ENCODE measurements around the gene PLEKHJ1.

Gene PLEKHJ1

DNA sequence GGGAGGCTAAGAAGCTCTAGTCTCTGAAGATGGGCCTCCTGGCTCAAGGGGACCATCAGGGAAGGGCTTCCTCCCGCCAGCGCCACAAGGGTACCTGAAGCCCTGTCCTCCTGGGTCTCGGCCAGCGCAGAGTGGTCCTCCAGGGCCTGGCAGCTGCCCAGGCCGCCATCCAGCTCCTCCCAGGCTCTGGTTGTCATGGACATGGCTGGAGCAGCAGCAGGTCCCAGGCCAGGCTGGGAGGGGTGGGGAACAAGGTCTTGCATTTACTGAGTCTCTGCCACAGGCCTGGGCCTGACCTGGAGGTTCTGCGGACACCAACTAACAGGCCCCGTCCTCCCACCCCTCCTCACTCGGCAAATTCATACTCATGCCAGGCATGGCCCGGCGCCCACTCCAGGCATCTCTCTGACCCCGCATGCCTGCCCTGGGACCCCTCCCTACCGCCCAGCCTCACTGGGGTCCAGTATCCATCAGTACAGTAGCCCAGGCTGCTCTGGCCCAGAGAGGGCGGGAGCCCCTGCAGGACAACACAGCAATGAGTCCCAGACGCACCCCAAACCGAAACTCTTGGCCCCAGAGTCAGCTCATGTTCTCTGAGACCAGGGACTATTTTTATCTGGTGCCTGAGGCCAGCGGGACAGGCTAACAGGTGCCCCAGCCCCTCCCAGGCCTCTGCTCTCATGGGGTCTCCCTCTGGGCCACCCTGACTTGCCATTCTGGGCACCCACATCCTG, 19.1 kb upstream of the PLEKHJ1 start:
- TF ChIP-seq, protein P1, sequence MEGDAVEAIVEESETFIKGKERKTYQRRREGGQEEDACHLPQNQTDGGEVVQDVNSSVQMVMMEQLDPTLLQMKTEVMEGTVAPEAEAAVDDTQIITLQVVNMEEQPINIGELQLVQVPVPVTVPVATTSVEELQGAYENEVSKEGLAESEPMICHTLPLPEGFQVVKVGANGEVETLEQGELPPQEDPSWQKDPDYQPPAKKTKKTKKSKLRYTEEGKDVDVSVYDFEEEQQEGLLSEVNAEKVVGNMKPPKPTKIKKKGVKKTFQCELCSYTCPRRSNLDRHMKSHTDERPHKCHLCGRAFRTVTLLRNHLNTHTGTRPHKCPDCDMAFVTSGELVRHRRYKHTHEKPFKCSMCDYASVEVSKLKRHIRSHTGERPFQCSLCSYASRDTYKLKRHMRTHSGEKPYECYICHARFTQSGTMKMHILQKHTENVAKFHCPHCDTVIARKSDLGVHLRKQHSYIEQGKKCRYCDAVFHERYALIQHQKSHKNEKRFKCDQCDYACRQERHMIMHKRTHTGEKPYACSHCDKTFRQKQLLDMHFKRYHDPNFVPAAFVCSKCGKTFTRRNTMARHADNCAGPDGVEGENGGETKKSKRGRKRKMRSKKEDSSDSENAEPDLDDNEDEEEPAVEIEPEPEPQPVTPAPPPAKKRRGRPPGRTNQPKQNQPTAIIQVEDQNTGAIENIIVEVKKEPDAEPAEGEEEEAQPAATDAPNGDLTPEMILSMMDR (IDR thresholded peaks at IDR 0.05; ENCODE audit: control insufficient read depth, extremely low read depth, insufficient read depth): no peak
- no peak overlapping the region for H3K4me3 ChIP-seq (ENCODE audit: low read depth, low read length)
- no peak for DNase-seq (ENCODE audit: low read depth)

DNA sequence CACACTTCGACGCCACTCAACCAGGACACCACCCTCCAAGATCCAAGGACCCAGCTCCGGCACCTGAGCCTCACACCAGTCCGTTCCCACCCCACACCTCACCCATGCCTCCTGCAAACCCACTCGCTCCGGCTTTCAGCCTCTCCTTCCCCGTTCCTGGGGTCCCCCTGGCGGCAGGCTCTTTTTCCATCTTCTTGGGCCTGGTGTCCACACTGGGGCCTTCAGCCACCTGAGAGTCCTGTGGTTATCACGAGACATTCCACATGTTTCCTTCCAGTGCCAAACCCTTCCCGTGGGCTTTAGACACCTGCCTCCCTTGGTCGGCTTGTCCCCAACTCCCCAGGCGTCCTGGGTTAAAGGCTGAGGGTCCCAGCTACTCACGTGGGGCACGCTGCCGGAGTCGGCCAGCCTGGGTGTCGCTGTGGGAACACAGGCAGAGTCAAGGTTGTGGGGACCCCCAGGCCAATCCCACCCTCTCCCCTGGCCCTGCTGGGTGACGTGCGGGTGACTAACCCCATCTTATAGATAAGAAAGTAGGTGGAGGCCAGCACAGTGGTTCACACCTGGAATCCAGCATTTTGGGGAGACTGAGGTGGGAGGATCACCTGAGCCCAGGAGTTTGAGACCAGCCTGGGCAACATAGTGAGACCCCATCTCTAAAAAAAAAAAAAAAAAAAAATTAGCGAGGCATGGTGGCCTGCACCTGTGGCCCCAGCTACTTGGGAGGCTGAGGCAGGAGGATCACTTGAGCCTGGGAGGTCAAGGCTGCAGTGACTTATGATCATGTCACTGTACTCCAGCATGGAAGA, 18.1 kb upstream of the PLEKHJ1 start:
- TF ChIP-seq, protein P1 (IDR thresholded peaks at IDR 0.05; ENCODE audit: control insufficient read depth, extremely low read depth, insufficient read depth): no peak
- no peak for DNase-seq (ENCODE audit: low read depth)
- no peak overlapping the region for H3K4me3 ChIP-seq (ENCODE audit: low read depth, low read length)

DNA sequence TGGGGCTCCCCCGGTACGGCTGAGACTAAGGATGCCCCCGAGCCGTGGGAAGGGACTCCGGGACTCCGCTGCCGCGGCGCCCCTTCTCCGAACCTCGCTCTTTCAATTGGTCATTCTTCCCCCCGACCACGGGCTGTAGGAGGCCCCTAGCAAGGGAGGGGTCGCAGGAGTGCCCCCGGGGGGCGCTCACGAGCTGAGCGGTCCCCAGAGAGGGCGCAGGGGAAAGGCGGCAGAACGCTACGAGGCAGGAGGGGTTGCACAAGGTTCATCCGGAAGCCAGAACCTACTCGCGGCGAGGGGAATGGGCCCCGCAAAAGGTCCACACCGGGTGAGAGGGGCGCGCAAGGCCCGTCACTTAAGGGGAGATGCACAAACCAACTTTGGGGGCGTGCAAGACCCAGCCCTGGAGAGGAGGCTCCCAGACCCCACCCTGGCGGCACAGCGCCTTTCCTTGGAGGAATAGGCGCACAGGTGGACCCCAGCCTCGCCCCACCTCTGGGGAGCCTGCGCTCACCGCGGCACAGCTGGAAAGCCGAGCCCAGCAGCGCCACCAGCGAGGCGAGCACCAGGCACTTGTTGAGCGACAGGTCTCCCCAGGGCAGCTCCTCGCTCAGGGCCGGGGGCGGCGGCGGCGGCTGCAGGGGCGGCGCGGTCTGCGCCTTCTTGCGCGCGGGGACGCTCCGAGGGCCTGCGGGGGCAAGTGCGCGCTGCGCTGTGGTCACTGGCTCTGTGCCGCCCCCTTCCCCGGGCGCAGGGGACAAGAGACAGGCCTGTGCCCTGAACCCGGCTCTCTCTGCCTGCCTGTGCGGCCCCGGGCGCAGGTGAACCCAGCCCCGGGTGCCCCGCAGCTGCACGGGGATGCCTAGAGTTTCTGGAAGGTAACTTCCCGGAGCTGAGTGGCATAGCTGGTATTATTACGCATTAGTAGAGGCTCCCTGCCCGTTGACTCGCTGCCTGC, 17.3 kb upstream of the PLEKHJ1 start:
- TF ChIP-seq, protein P1 (IDR thresholded peaks at IDR 0.05; ENCODE audit: control insufficient read depth, extremely low read depth, insufficient read depth): no peak
- no peak overlapping the region for H3K4me3 ChIP-seq (ENCODE audit: low read depth, low read length)
- DNase-seq (ENCODE audit: low read depth): no peak

DNA sequence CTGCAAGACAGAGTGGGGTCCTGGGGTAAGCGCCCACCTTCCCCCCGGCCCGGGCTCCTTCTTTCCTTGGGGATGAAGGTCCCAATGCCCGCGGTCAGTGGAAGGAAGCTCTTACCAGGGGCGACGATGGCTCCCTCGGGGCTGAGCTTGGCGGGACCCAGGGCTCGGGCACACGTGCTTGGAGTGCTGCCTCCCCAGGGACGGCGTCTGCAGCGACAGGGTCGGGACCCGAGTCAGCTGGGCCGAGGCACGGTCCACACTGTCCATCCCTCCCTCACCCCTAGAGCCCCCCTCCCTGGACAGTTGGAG, 16.6 kb upstream of the PLEKHJ1 start:
- DNase-seq (ENCODE audit: low read depth): no peak
- TF ChIP-seq, protein P1 (IDR thresholded peaks at IDR 0.05; ENCODE audit: control insufficient read depth, extremely low read depth, insufficient read depth): no peak
- no peak overlapping the region for H3K4me3 ChIP-seq (ENCODE audit: low read depth, low read length)

DNA sequence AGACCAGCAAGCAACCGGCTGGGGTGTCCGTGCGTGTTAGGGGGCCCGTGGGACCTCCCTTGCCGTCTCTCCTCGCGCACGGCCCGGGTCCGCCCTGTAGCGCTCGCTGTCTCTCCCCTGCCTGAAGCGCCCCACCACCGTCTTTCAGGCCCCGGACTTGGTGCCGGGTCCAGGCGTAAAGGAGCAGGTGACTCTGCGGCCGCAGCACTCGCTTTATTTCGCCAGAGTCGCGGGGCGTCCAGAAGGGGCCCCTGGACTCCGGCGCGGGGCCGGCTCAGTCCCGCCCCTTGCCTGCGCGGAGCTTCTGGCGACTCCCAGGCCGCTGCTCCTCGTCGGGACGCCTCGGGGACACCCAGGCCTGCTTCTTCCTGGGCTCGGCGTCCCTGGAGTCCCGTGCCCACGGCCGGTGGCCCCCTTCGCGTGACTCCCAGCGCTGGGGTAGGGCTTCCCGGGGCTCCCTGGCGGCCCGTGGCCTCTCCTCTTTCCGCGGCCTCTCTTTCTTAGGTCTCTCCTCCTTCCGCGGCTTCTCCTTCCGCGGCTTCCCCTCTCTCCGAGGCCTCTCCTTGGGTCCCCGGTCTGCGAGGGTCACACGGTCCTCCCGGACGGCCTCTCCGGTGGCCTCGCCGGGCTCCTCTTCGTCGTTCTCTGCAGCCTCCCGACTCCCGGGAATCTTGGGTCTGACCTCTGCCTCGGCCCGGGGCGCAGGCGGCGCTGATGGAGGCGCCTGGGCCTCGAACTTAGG, 16.1 kb upstream of the PLEKHJ1 start:
- no peak overlapping the region for H3K4me3 ChIP-seq (ENCODE audit: low read depth, low read length)
- DNase-seq (ENCODE audit: low read depth): no peak
- TF ChIP-seq, protein P1 (IDR thresholded peaks at IDR 0.05; ENCODE audit: control insufficient read depth, extremely low read depth, insufficient read depth): no peak

All from LNCaP clone FGC (cell line).